Endothelial cell (in vitro differentiated cells): ENCODE data around the gene KAZN. TPM values are rescaled to one million over a fixed set of nuclear protein-coding genes. Genes with fewer than 3 reads are reported as not detected.

ENCODE experiments used
- DNase-seq: peaks from one replicate; pipeline ENCODE4 v3.0.0; 2021; ENCODE audit warnings: low spot score
- H3K27ac Mint-ChIP-seq: one replicate; pipeline ENCODE4 v1.8.0; 2021; ENCODE audit warnings: mixed read lengths, inconsistent platforms; ENCODE audit not compliant: unreplicated experiment
- H3K27me3 Mint-ChIP-seq: one replicate; pipeline ENCODE4 v1.8.0; 2021; ENCODE audit warnings: mild to moderate bottlenecking, moderate library complexity, mixed read lengths, inconsistent platforms; ENCODE audit not compliant: unreplicated experiment
- H3K36me3 Mint-ChIP-seq: one replicate; pipeline ENCODE4 v1.8.0; 2021; ENCODE audit warnings: mild to moderate bottlenecking, low read depth, mixed read lengths, inconsistent platforms; ENCODE audit not compliant: unreplicated experiment
- H3K4me1 Mint-ChIP-seq: one replicate; pipeline ENCODE4 v1.8.0; 2021; ENCODE audit warnings: mild to moderate bottlenecking, mixed read lengths, inconsistent platforms; ENCODE audit not compliant: unreplicated experiment
- H3K4me3 Mint-ChIP-seq: one replicate; pipeline ENCODE4 v1.8.0; 2021; ENCODE audit warnings: mild to moderate bottlenecking, mixed read lengths, inconsistent platforms; ENCODE audit not compliant: unreplicated experiment
- H3K9me3 Mint-ChIP-seq: one replicate; pipeline ENCODE4 v1.8.0; 2021; ENCODE audit warnings: mixed read lengths, inconsistent platforms; ENCODE audit not compliant: unreplicated experiment
- CTCF ChIP-seq: fragments of 200-600 bp; sonication (generic); IDR thresholded peaks from one replicate; pipeline ENCODE4 v1.5.0; 2021; ENCODE audit warnings: antibody characterized with exemption; ENCODE audit not compliant: unreplicated experiment
- total RNA-seq: library from RNA; stranded (reverse); fragmentation: NEBNext Ultra II Directional; extraction: Animal tissue kit (Norgen Biotek cat#: 25700); gene quantifications from one replicate; pipeline ENCODE4 v1.2.1, GENCODE V29; 2021; ENCODE audit not compliant: unreplicated experiment

KAZN gene
- total RNA-seq, 1 donor from 2014 or later, result 10.1 TPM

- H3K36me3 Mint-ChIP-seq, result no peaks in the 10 kb centered on the region
- H3K27me3 Mint-ChIP-seq, result peaks cover 7% of the 10 kb centered on the region
- peak overlapping the region; percentile 7 for H3K27ac Mint-ChIP-seq
- H3K4me3 Mint-ChIP-seq, result no peak overlapping the region
- DNase-seq, result no peak
- TF ChIP-seq CTCF, result no peak
- H3K4me1 Mint-ChIP-seq, result peaks cover 13% of the 10 kb centered on the region
- no peaks in the 10 kb centered on the region for H3K9me3 Mint-ChIP-seq
Observed at GRCh38 chr1:15104768-15105167, 506.3 kb downstream of the KAZN start.

- no peak for TF ChIP-seq CTCF
- Mint-ChIP-seq H3K36me3 (no peaks in the 10 kb centered on the region), H3K4me1 (peaks cover 7% of the 10 kb centered on the region), H3K9me3 (no peaks in the 10 kb centered on the region), H3K4me3 (no peak overlapping the region), H3K27me3 (peaks cover 1% of the 10 kb centered on the region), H3K27ac (no peak overlapping the region)
- no peak for DNase-seq
Observed at GRCh38 chr1:15106608-15107007, 508.1 kb downstream of the KAZN start.

GRCh38 chr1:15107058-15107687 is 508.7 kb downstream of the KAZN start:
- no peak overlapping the region for H3K4me3 Mint-ChIP-seq
- H3K36me3 Mint-ChIP-seq, result no peaks in the 10 kb centered on the region
- H3K27me3 Mint-ChIP-seq, result peaks cover 1% of the 10 kb centered on the region
- no peak overlapping the region for H3K27ac Mint-ChIP-seq
- DNase-seq, result no peak
- no peaks in the 10 kb centered on the region for H3K9me3 Mint-ChIP-seq
- H3K4me1 Mint-ChIP-seq, result peaks cover 10% of the 10 kb centered on the region
- TF ChIP-seq CTCF, result no peak

GRCh38 chr1:15107911-15108310 is 509.4 kb downstream of the KAZN start:
- Mint-ChIP-seq H3K36me3 (no peaks in the 10 kb centered on the region), H3K27ac (no peak overlapping the region), H3K27me3 (peaks cover 1% of the 10 kb centered on the region)

More at GRCh38 chr1:15107911-15108310, 509.4 kb downstream of the KAZN start:
- H3K4me1 Mint-ChIP-seq, result peaks cover 11% of the 10 kb centered on the region
- TF ChIP-seq CTCF, result no peak
- H3K4me3 Mint-ChIP-seq, result no peak overlapping the region
- DNase-seq, result no peak
- no peaks in the 10 kb centered on the region for H3K9me3 Mint-ChIP-seq
